Mucosa of descending colon (tissue), 3 donors: ENCODE data around the gene COL17A1. TPM values are rescaled to one million over a fixed set of nuclear protein-coding genes. Genes with fewer than 3 reads are reported as not detected.

Experiments
- ATAC-seq: fragments of 200-7000 bp; cut with Tn5 transposase; one replicate; pipeline ENCODE4 v1.9.1; 2020; ENCODE audit warnings: mild to moderate bottlenecking, moderate library complexity
- DNase-seq, 3 donors: peaks; one replicate each; pipeline ENCODE4 v3.0.0-alpha.2; 2020
- H3K36me3 ChIP-seq: fragments of 200-600 bp; one replicate; pipeline ENCODE4 v1.8.0; 2021; ENCODE audit warnings: low read depth, mild to moderate bottlenecking
- H3K4me1 ChIP-seq: fragments of 200-600 bp; one replicate; pipeline ENCODE4 v1.8.0; 2021; ENCODE audit warnings: low read depth, mild to moderate bottlenecking
- H3K4me3 ChIP-seq: fragments of 200-600 bp; one replicate; pipeline ENCODE4 v1.8.0; 2021; ENCODE audit warnings: mild to moderate bottlenecking
- H3K9me3 ChIP-seq: fragments of 200-600 bp; one replicate; pipeline ENCODE4 v1.8.0; 2021; ENCODE audit warnings: mild to moderate bottlenecking
- intact Hi-C, 2 donors: fragments of 100-400 bp; cut with DNase I in 1 of 2; cut with micrococcal nuclease in 1 of 2; formaldehyde crosslinking; loops; one replicate each; pipeline versions ENCODE4 v1.11.0 to v1.11.1; 2022; cut with DNase I, micrococcal nuclease
- total RNA-seq, 3 donors: library from RNA; stranded (reverse); fragmentation: NEBNext Ultra II Directional in 2 of 3; extraction: Animal tissue kit (Norgen Biotek cat#: 25700) in 2 of 3; gene quantifications; one replicate each; pipeline versions ENCODE4 v1.2.1 to v1.2.4, GENCODE V29; 2021 to 2023
- TF ChIP-seq, protein P1 (sequence below): fragments of 200-600 bp; IDR thresholded peaks from one replicate; pipeline ENCODE4 v1.8.0; 2022; ENCODE audit warnings: antibody characterized with exemption, mild to moderate bottlenecking
- donor health status: DM: no; HTN: no; CAD: no; lungs with moderate emphysema.
- donor health status: DM: no; HTN: no; CAD: no.
- donor health status: DM: no; HTN: yes; CAD: no.

Gene COL17A1
- total RNA-seq, 3 donors from 2014 or later = 95.1 to 284 (median 119) TPM

DNA sequence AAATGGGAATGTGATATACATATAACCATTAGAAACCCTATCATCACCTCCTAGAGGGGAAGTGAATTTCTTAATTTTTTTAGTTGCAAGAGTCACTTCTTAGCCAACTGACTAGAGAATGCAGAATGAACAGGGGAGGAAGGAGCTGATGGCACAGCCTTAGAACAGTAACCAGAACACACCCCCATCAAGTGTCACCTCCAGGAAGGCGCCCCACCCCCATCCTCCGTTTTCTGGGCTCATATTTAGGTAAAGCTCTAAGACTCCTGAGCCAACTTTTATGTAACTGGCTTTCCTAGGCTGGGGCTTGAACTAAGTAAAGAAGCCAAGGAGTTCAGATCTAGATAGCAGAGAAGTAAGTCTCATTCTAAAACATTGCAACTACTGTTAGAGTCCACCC lies 54.0 kb downstream of the COL17A1 start:
- intact Hi-C loops = no loop called here
- H3K4me1 ChIP-seq = no peaks in the 10 kb centered on the region
- no peak for DNase-seq
- TF ChIP-seq, protein P1, sequence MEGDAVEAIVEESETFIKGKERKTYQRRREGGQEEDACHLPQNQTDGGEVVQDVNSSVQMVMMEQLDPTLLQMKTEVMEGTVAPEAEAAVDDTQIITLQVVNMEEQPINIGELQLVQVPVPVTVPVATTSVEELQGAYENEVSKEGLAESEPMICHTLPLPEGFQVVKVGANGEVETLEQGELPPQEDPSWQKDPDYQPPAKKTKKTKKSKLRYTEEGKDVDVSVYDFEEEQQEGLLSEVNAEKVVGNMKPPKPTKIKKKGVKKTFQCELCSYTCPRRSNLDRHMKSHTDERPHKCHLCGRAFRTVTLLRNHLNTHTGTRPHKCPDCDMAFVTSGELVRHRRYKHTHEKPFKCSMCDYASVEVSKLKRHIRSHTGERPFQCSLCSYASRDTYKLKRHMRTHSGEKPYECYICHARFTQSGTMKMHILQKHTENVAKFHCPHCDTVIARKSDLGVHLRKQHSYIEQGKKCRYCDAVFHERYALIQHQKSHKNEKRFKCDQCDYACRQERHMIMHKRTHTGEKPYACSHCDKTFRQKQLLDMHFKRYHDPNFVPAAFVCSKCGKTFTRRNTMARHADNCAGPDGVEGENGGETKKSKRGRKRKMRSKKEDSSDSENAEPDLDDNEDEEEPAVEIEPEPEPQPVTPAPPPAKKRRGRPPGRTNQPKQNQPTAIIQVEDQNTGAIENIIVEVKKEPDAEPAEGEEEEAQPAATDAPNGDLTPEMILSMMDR = no peak
- H3K36me3 ChIP-seq = no peaks in the 10 kb centered on the region
- H3K9me3 ChIP-seq = no peaks in the 10 kb centered on the region
- no peak for ATAC-seq
- no peak overlapping the region for H3K4me3 ChIP-seq

DNA sequence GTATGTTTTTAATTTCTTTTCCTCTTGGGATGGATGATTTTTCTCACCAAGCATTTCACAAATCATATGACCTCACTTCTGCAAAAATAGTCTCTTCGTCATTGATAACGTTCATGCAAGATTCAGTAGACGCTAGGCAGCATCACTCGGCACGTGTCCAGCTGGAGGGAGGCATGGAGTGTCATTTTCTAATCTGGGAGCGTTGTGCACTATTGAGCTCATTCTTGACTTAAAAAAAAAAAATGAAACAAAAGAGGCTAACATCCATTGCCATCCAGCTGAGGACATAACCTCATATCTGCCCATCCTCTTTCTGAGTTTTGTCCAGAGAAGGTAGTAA lies 56.2 kb downstream of the COL17A1 start:
- H3K4me1 ChIP-seq = no peaks in the 10 kb centered on the region
- TF ChIP-seq, protein P1 = no peak
- H3K36me3 ChIP-seq = no peaks in the 10 kb centered on the region
- DNase-seq = no peak
- no peaks in the 10 kb centered on the region for H3K9me3 ChIP-seq
- intact Hi-C loops = no loop called here
- H3K4me3 ChIP-seq = no peak overlapping the region
- no peak for ATAC-seq

DNA sequence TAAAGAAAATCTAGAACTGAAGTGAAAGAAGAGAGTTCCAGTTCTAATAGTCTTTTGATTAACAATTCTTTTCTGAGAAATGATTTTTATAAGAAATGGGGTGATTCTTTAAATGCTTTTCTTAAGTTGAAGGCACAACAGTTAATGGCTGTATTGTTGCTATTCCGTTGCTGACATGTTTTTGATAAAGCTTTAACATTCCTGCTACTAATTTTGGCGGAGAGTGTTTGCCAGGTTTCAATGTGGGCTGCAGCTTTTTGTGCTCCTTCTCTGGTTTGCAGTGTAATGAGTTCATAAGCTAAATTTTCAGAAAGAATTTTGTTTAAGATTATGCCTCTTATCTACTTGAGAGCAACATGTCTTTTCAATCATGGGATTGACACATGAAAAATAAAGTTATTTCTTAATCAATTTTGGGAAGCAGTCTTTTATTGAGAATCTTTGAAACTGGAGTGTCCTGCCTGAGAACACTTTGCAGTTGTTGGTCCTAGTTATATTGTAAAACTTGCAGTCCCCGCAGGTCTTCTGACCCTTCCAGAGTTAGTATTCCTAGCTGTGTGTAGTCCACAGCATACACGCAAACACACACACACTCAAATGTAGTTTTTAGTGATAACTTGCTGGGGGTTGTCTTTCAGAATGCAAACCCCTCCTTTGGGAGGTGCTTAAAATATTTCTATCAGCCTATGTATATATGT lies 56.7 kb downstream of the COL17A1 start:
- intact Hi-C loops = no loop called here
- ATAC-seq (no peak), DNase-seq (no peak)
- TF ChIP-seq, protein P1 = no peak
- no peaks in the 10 kb centered on the region for H3K36me3 ChIP-seq
- no peak overlapping the region for H3K4me3 ChIP-seq
- H3K4me1 ChIP-seq = no peaks in the 10 kb centered on the region
- no peaks in the 10 kb centered on the region for H3K9me3 ChIP-seq

DNA sequence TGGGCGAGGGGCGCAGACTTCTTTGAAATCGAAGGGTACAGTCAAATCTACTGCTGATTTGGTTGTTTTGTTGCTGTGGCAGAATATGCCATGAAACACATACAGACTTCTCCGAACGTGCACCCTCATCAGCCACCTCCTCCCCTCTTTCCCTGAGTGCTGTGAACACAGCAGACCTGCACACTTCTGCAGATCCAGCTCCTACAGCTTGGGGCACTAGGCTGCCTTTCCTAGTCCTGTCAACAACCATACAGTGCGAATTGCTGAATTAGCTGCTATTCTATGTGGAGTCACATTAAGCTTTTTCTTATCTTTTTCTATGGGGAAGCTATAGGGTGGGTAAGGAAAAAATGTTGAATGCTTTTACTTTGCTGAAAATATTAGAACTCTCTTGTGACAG lies 57.5 kb downstream of the COL17A1 start:
- intact Hi-C loops = no loop called here
- TF ChIP-seq, protein P1 = no peak
- Histone ChIP-seq H3K36me3 (no peaks in the 10 kb centered on the region), H3K4me3 (no peak overlapping the region), H3K9me3 (no peaks in the 10 kb centered on the region), H3K4me1 (no peaks in the 10 kb centered on the region)
- no peak for DNase-seq
- peak; percentile 74 for ATAC-seq

DNA sequence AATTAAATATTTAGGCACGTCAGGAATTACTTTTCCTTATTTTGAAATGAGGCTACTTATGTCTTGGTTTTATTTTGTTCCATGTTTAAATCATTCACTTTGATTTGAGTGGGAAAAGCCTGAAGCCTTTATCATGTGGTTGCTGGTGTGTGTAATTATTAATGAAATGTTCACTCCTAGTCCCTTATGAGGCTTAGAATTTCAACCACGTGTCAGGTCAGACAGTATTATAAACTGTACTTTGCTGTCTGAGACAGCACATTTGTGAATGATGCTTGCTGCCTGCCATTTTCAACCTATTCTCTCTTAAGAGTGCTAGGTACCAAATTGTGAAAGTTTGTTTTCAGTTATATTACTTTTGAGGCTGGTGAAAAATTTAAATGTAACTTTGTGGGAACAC lies 58.9 kb downstream of the COL17A1 start:
- no peak for DNase-seq
- TF ChIP-seq, protein P1 = no peak
- intact Hi-C loops = no loop called here

DNA sequence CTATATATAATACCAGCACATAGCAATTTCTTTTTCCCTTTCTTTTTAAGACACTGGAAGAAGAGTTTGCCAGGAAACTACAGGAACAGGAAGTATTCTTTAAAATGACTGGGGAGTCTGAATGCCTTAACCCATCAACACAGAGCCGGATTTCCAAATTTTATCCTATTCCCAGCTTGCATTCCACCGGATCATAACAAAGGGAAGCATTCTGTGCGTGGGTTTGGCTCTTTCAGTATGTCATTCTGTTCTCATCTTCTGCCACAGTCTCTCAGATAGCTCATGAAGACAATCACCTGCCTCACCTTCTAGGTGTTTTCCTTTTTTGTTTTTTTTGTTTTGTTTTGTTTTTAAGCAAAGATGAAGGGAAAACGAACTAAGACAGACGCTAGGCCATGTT lies 60.2 kb downstream of the COL17A1 start:
- Histone ChIP-seq H3K36me3 (peaks cover 7% of the 10 kb centered on the region), H3K9me3 (no peaks in the 10 kb centered on the region)
- intact Hi-C loops = no loop called here

More for the DNA sequence above, 58.9 kb downstream of the COL17A1 start:
- Histone ChIP-seq H3K9me3 (no peaks in the 10 kb centered on the region), H3K4me1 (no peaks in the 10 kb centered on the region), H3K4me3 (no peak overlapping the region), H3K36me3 (peaks cover 7% of the 10 kb centered on the region)
- no peak for ATAC-seq

More for the DNA sequence above, 60.2 kb downstream of the COL17A1 start:
- TF ChIP-seq, protein P1 = no peak
- no peak for ATAC-seq
- no peak overlapping the region for H3K4me3 ChIP-seq
- no peaks in the 10 kb centered on the region for H3K4me1 ChIP-seq
- no peak for DNase-seq
